ENCODE data around the gene HOMER2.
"Not testable (repeated sequence)": the region's sequence is repeated elsewhere in the genome, so short reads cannot be mapped to it uniquely, and the experiment has no call there.

The HOMER2 gene

GRCh38 chr15:82895983-82896382 lies 56.5 kb downstream of the HOMER2 start:
- DNase-seq (no peak), ATAC-seq (ENCODE audit: insufficient read depth, low read depth) (no peak)
- TF ChIP-seq EZH2 (IDR thresholded peaks at IDR 0.05; ENCODE audit: borderline replicate concordance, low read depth, low read length, severe bottlenecking), result no peak
- no peak for TF ChIP-seq CTCF (IDR thresholded peaks at IDR 0.05; ENCODE audit: borderline replicate concordance, extremely low read depth, low read length, poor library complexity, severe bottlenecking)
- Histone ChIP-seq H3K4me3 (ENCODE audit: low read depth in 1 of 2, low read length in 2 of 2) (no peak overlapping the region), H3K4me2 (ENCODE audit: insufficient read depth, low read length) (no peak overlapping the region), H3K9ac (ENCODE audit: low read depth, low read length) (no peak overlapping the region), H3K79me2 (ENCODE audit: insufficient read depth, low read length) (no peaks in the 10 kb centered on the region), H3K36me3 (ENCODE audit: insufficient read depth, low read length) (no peaks in the 10 kb centered on the region), H3K27ac (ENCODE audit: low read length) (no peak overlapping the region), H2AFZ (ENCODE audit: low read depth, low read length) (no peak overlapping the region), H3K27me3 (ENCODE audit: insufficient read depth, low read length, poor library complexity) (no peaks in the 10 kb centered on the region), H3K4me1 (ENCODE audit: insufficient read depth, low read length) (no peaks in the 10 kb centered on the region), H4K20me1 (ENCODE audit: insufficient read depth, low read length) (no peaks in the 10 kb centered on the region), H3K9me3 (ENCODE audit: insufficient read depth, low read length, severe bottlenecking) (no peaks in the 10 kb centered on the region)

DNA sequence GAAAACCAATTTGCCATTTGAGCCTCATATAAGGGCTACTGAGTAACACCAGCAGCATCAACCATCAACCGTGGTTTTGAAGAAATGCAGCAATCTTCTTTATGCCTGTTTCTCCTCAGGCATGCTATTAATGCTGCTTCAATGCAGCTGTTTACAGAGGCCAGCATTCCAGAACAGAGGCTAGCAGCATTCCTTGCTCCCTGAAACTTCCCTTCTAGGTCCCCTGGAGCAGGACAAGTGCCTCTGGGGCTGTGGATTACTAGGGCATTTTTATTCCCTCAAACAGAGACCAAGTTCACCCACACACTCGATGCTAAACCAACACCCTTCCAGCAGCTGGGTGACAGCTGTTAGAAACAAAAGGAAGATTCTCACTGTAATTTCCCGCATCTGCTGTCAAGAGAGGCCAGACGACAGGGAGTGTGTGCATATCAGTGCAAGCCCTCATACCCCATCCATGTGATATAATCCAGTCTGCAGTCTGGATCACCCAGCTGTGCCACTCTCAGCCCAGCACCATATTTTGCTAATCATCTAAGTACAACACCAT lies 57.5 kb downstream of the HOMER2 start:
- H3K9me3 ChIP-seq (ENCODE audit: insufficient read depth, low read length, severe bottlenecking), result no peaks in the 10 kb centered on the region
- ATAC-seq (ENCODE audit: insufficient read depth, low read depth) (no peak), DNase-seq (no peak)
- TF ChIP-seq EZH2 (IDR thresholded peaks at IDR 0.05; ENCODE audit: borderline replicate concordance, low read depth, low read length, severe bottlenecking) (no peak), CTCF (IDR thresholded peaks at IDR 0.05; ENCODE audit: borderline replicate concordance, extremely low read depth, low read length, poor library complexity, severe bottlenecking) (no peak)
- no peaks in the 10 kb centered on the region for H3K4me1 ChIP-seq (ENCODE audit: insufficient read depth, low read length)
- no peaks in the 10 kb centered on the region for H4K20me1 ChIP-seq (ENCODE audit: insufficient read depth, low read length)
- no peak overlapping the region for H3K4me3 ChIP-seq (ENCODE audit: low read depth in 1 of 2, low read length in 2 of 2)
- H3K27ac ChIP-seq (ENCODE audit: low read length), result no peak overlapping the region
- no peak overlapping the region for H2AFZ ChIP-seq (ENCODE audit: low read depth, low read length)
- no peaks in the 10 kb centered on the region for H3K36me3 ChIP-seq (ENCODE audit: insufficient read depth, low read length)
- no peak overlapping the region for H3K4me2 ChIP-seq (ENCODE audit: insufficient read depth, low read length)
- H3K9ac ChIP-seq (ENCODE audit: low read depth, low read length), result no peak overlapping the region
- H3K27me3 ChIP-seq (ENCODE audit: insufficient read depth, low read length, poor library complexity), result no peaks in the 10 kb centered on the region
- no peaks in the 10 kb centered on the region for H3K79me2 ChIP-seq (ENCODE audit: insufficient read depth, low read length)

GRCh38 chr15:82893473-82893872 lies 59.0 kb downstream of the HOMER2 start:
- not testable (repeated sequence) for H3K9me3 ChIP-seq (ENCODE audit: insufficient read depth, low read length, severe bottlenecking); H3K36me3 ChIP-seq (ENCODE audit: insufficient read depth, low read length); H3K4me1 ChIP-seq (ENCODE audit: insufficient read depth, low read length); H3K27ac ChIP-seq (ENCODE audit: low read length); DNase-seq; H3K4me3 ChIP-seq (ENCODE audit: low read depth in 1 of 2, low read length in 2 of 2); H3K79me2 ChIP-seq (ENCODE audit: insufficient read depth, low read length); H3K9ac ChIP-seq (ENCODE audit: low read depth, low read length); ATAC-seq (ENCODE audit: insufficient read depth, low read depth); H2AFZ ChIP-seq (ENCODE audit: low read depth, low read length); H4K20me1 ChIP-seq (ENCODE audit: insufficient read depth, low read length); H3K27me3 ChIP-seq (ENCODE audit: insufficient read depth, low read length, poor library complexity); H3K4me2 ChIP-seq (ENCODE audit: insufficient read depth, low read length)

GRCh38 chr15:82892573-82892972 lies 59.9 kb downstream of the HOMER2 start:
- Histone ChIP-seq H3K36me3 (ENCODE audit: insufficient read depth, low read length) (no peaks in the 10 kb centered on the region), H3K27ac (ENCODE audit: low read length) (no peak overlapping the region), H3K79me2 (ENCODE audit: insufficient read depth, low read length) (no peaks in the 10 kb centered on the region), H3K4me1 (ENCODE audit: insufficient read depth, low read length) (no peaks in the 10 kb centered on the region), H3K27me3 (ENCODE audit: insufficient read depth, low read length, poor library complexity) (no peaks in the 10 kb centered on the region), H3K9ac (ENCODE audit: low read depth, low read length) (no peak overlapping the region), H4K20me1 (ENCODE audit: insufficient read depth, low read length) (no peaks in the 10 kb centered on the region), H3K4me2 (ENCODE audit: insufficient read depth, low read length) (no peak overlapping the region), H3K4me3 (ENCODE audit: low read depth in 1 of 2, low read length in 2 of 2) (no peak overlapping the region), H2AFZ (ENCODE audit: low read depth, low read length) (no peak overlapping the region), H3K9me3 (ENCODE audit: insufficient read depth, low read length, severe bottlenecking) (no peaks in the 10 kb centered on the region)
- ATAC-seq (ENCODE audit: insufficient read depth, low read depth) (no peak), DNase-seq (no peak)
- no peak for TF ChIP-seq CTCF (IDR thresholded peaks at IDR 0.05; ENCODE audit: borderline replicate concordance, extremely low read depth, low read length, poor library complexity, severe bottlenecking)
- TF ChIP-seq EZH2 (IDR thresholded peaks at IDR 0.05; ENCODE audit: borderline replicate concordance, low read depth, low read length, severe bottlenecking), result no peak

Data from DND-41 (cell line).